Hepatocyte (in vitro differentiated cells): Measurements from ENCODE around the gene SCYGR5. TPM values are rescaled to one million over a fixed set of nuclear protein-coding genes. Genes with fewer than 3 reads are reported as not detected.

Experiments
- DNase-seq: peaks from one replicate; pipeline ENCODE4 v3.0.0-alpha.2; 2016; ENCODE audit warnings: low spot score
- H2AFZ ChIP-seq: fragments of 200-600 bp; sonication (generic); 2 replicates; pipeline ENCODE4 v1.6.0; 2016; ENCODE audit warnings: antibody characterized with exemption, mild to moderate bottlenecking
- H3K27ac ChIP-seq: fragments of 200-600 bp; sonication (generic); 2 replicates; pipeline ENCODE4 v1.5.1; 2016; ENCODE audit warnings: mild to moderate bottlenecking
- H3K27me3 ChIP-seq: fragments of 200-600 bp; sonication (generic); 2 replicates; pipeline ENCODE4 v1.6.1; 2016
- H3K36me3 ChIP-seq: fragments of 200-600 bp; sonication (generic); replicated peaks from 2 replicates; pipeline ENCODE4 v1.5.1; 2016; ENCODE audit warnings: low read depth; ENCODE audit not compliant: insufficient read depth
- H3K4me1 ChIP-seq: fragments of 200-600 bp; sonication (generic); 2 replicates; pipeline ENCODE4 v1.5.1; 2016; ENCODE audit warnings: mild to moderate bottlenecking, moderate library complexity; ENCODE audit not compliant: insufficient read depth
- H3K4me2 ChIP-seq: fragments of 200-600 bp; sonication (generic); 2 replicates; pipeline ENCODE4 v1.6.0; 2016
- H3K4me3 ChIP-seq: fragments of 200-600 bp; sonication (generic); 2 replicates; pipeline ENCODE4 v1.5.1; 2016; ENCODE audit warnings: mild to moderate bottlenecking
- H3K79me2 ChIP-seq: fragments of 200-600 bp; sonication (generic); 2 replicates; pipeline ENCODE4 v1.6.0; 2017; ENCODE audit warnings: mild to moderate bottlenecking
- H3K9me2 ChIP-seq: fragments of 200-600 bp; sonication (generic); replicated peaks from 2 replicates; pipeline ENCODE4 v1.6.0; 2017; ENCODE audit warnings: mild to moderate bottlenecking; ENCODE audit not compliant: insufficient read depth
- H3K9me3 ChIP-seq: fragments of 200-600 bp; sonication (generic); 2 replicates; pipeline ENCODE4 v1.5.1; 2016; ENCODE audit warnings: low read depth, mild to moderate bottlenecking
- H4K20me1 ChIP-seq: fragments of 200-600 bp; sonication (generic); 2 replicates; pipeline ENCODE4 v1.6.0; 2016; ENCODE audit warnings: mild to moderate bottlenecking; ENCODE audit not compliant: insufficient read depth, poor library complexity, severe bottlenecking
- CTCF ChIP-seq: fragments of 200-600 bp; sonication (generic); IDR thresholded peaks from 2 replicates; pipeline ENCODE4 v1.5.1; 2016; ENCODE audit warnings: antibody characterized with exemption, mild to moderate bottlenecking; ENCODE audit not compliant: poor library complexity
- EZH2 ChIP-seq: fragments of 200-600 bp; sonication (generic); IDR thresholded peaks from 2 replicates; pipeline ENCODE4 v1.6.1; 2016; ENCODE audit warnings: antibody characterized with exemption, mild to moderate bottlenecking, borderline replicate concordance
- EZH2phosphoT487 ChIP-seq: fragments of 200-600 bp; sonication (generic); IDR thresholded peaks from one replicate; pipeline ENCODE4 v1.6.1; 2018; ENCODE audit warnings: antibody characterized with exemption, mild to moderate bottlenecking, low read depth, moderate library complexity; ENCODE audit not compliant: unreplicated experiment, severe bottlenecking
- WGBS: methylation state at CpG from one replicate; pipeline ENCODE4 v1.1.6; 2016; ENCODE audit warnings: low lambda C conversion rate; ENCODE audit errors: missing lambda C conversion rate; 5-methylcytosine and 5-hydroxymethylcytosine counted together
- polyA plus RNA-seq: library from polyadenylated mRNA; unstranded; fragments of >200 nt; fragmentation: Nextera tagmentation; extraction: Ambion mirVana; gene quantifications from 2 replicates; pipeline ENCODE4 v1.2.1, GENCODE V29; 2016
- total RNA-seq: library from RNA; depleted of rRNA; stranded (reverse); fragments of >200 nt; gene quantifications from 2 replicates; pipeline ENCODE4 v1.2.3, GENCODE V29; 2014

Gene SCYGR5
- total and polyA plus RNA-seq, 2 experiments from 2014 or later: not detected

GRCh38 chr2:227696990-227697679 lies 30.5 kb downstream of the SCYGR5 start:
- H3K27me3 ChIP-seq: no peaks in the 10 kb centered on the region
- no peak overlapping the region for H3K4me2 ChIP-seq
- H4K20me1 ChIP-seq: no peaks in the 10 kb centered on the region
- no peaks in the 10 kb centered on the region for H3K36me3 ChIP-seq
- H3K27ac ChIP-seq: no peak overlapping the region
- H3K9me2 ChIP-seq: no peaks in the 10 kb centered on the region
- no peak for TF ChIP-seq CTCF
- no peak for TF ChIP-seq EZH2phosphoT487
- no peak overlapping the region for H2AFZ ChIP-seq
- no peaks in the 10 kb centered on the region for H3K79me2 ChIP-seq
- 78% methylated on average over 2 of the region's 2 CpGs for WGBS
- H3K4me1 ChIP-seq: peaks cover 4% of the 10 kb centered on the region
- no peak overlapping the region for H3K4me3 ChIP-seq
- no peak for DNase-seq
- H3K9me3 ChIP-seq: no peaks in the 10 kb centered on the region

GRCh38 chr2:227701556-227701955 lies 35.0 kb downstream of the SCYGR5 start:
- Histone ChIP-seq H3K9me2 (no peaks in the 10 kb centered on the region), H4K20me1 (no peaks in the 10 kb centered on the region), H2AFZ (no peak overlapping the region), H3K36me3 (no peaks in the 10 kb centered on the region), H3K4me3 (no peak overlapping the region), H3K4me2 (no peak overlapping the region), H3K9me3 (no peaks in the 10 kb centered on the region), H3K27me3 (no peaks in the 10 kb centered on the region), H3K27ac (peak overlapping the region; percentile 59), H3K79me2 (no peaks in the 10 kb centered on the region), H3K4me1 (peaks cover 18% of the 10 kb centered on the region)
- no peak for TF ChIP-seq EZH2phosphoT487
- TF ChIP-seq CTCF: no peak
- TF ChIP-seq EZH2: no peak
- DNase-seq: peak; percentile 32
- 39% methylated on average over 3 of the region's 3 CpGs for WGBS

GRCh38 chr2:227703280-227703732 lies 36.7 kb downstream of the SCYGR5 start:
- H2AFZ ChIP-seq: no peak overlapping the region
- no peaks in the 10 kb centered on the region for H3K9me2 ChIP-seq
- H3K36me3 ChIP-seq: no peaks in the 10 kb centered on the region
- peaks cover 3% of the 10 kb centered on the region for H3K79me2 ChIP-seq
- no peaks in the 10 kb centered on the region for H3K9me3 ChIP-seq
- no peaks in the 10 kb centered on the region for H3K27me3 ChIP-seq
- no peak overlapping the region for H3K4me3 ChIP-seq
- whole genome bisulfite sequencing: 23% methylated on average over 4 of the region's 4 CpGs
- H3K4me2 ChIP-seq: peak overlapping the region; percentile 30
- no peaks in the 10 kb centered on the region for H4K20me1 ChIP-seq
- H3K4me1 ChIP-seq: peaks cover 18% of the 10 kb centered on the region
- H3K27ac ChIP-seq: peak overlapping the region; percentile 81
- peak; percentile 42 for DNase-seq
- TF ChIP-seq EZH2: no peak
- TF ChIP-seq CTCF: no peak
- TF ChIP-seq EZH2phosphoT487: no peak
